HepG2 (cell line): Measurements from ENCODE around the gene SRC. TPM values are rescaled to one million over a fixed set of nuclear protein-coding genes. Genes with fewer than 3 reads are reported as not detected.

Experiments
- HDAC1 ChIP-seq: sonication (generic); formaldehyde crosslinking; IDR thresholded peaks from 2 replicates; pipeline ENCODE4 v1.5.1; 2020; ENCODE audit warnings: mild to moderate bottlenecking, missing genetic modification reagents
- MIER2 ChIP-seq: IDR thresholded peaks from 2 replicates; pipeline ENCODE4 v1.6.1; 2016; ENCODE audit warnings: missing biosample characterization, missing genetic modification reagents
- NFIB ChIP-seq: sonication (generic); formaldehyde crosslinking; IDR thresholded peaks from 2 replicates; pipeline ENCODE4 v1.9.0; 2021; ENCODE audit warnings: missing genetic modification reagents, mild to moderate bottlenecking, borderline replicate concordance
- NR2F1 ChIP-seq, 2 experiments: fragments of 450-650 bp in 1 of 2; formaldehyde crosslinking in 1 of 2; IDR thresholded peaks; 2 replicates each; pipeline versions ENCODE4 v1.5.0 to v1.6.1; 2016 to 2020; ENCODE audit warnings: mild to moderate bottlenecking in 1 of 2, missing compliant biosample characterization in 1 of 2, missing genetic modification reagents in 1 of 2, moderate library complexity in 1 of 2
- POLR2AphosphoS2 ChIP-seq: IDR thresholded peaks from 2 replicates; pipeline ENCODE4 v1.6.1; 2011; ENCODE audit warnings: low read depth, low read length, improper control_type of control experiment
- SOX6 ChIP-seq, 2 experiments: fragments of 450-650 bp in 1 of 2; sonication (generic) in 1 of 2; formaldehyde crosslinking in 1 of 2; IDR thresholded peaks; 2 replicates each; pipeline versions ENCODE4 v1.4.0 to v1.6.1; 2017 to 2020; ENCODE audit warnings: antibody characterized with exemption in 1 of 2, mild to moderate bottlenecking in 1 of 2, missing genetic modification reagents in 1 of 2
- SRSF1 ChIP-seq: fragments of 200-400 bp; formaldehyde crosslinking; optimal IDR thresholded peaks from 2 replicates; pipeline ENCODE3; 2017; ENCODE audit warnings: mild to moderate bottlenecking, low read depth, low read length, moderate library complexity
- STAT5B ChIP-seq: sonication (generic); formaldehyde crosslinking; IDR thresholded peaks from 2 replicates; pipeline ENCODE4 v1.4.0; 2020; ENCODE audit warnings: missing genetic modification reagents
- ZKSCAN8 ChIP-seq: IDR thresholded peaks from 2 replicates; pipeline ENCODE4 v1.6.1; 2016; ENCODE audit warnings: borderline replicate concordance, missing genetic modification reagents, missing compliant biosample characterization
- ZNF337 ChIP-seq: sonication (generic); formaldehyde crosslinking; IDR thresholded peaks from 2 replicates; pipeline ENCODE4 v1.5.1; 2020; ENCODE audit warnings: missing genetic modification reagents, low read depth, mild to moderate bottlenecking, borderline replicate concordance
- ZNF546 ChIP-seq: sonication (generic); formaldehyde crosslinking; conservative IDR thresholded peaks from 2 replicates; pipeline ENCODE4 v1.8.1; 2023; ENCODE audit warnings: mild to moderate bottlenecking, missing genetic modification reagents
- polyA plus RNA-seq, 8 experiments: library from polyadenylated mRNA; depleted of rRNA in 3 of 8; stranded (reverse) in 7 of 8; unstranded in 1 of 8; fragments of >200 nt; fragmentation: Illumina TruSeq in 4 of 8; extraction: Trizol in 4 of 8; gene quantifications; 2 replicates each; pipeline versions ENCODE4 v1.2.1 to v1.2.3, GENCODE V29; 2011 to 2016; ENCODE audit warnings: low read depth in 4 of 8, missing spikeins in 1 of 8, mixed read lengths in 1 of 8; ENCODE audit not compliant: insufficient read depth in 1 of 8
- total RNA-seq, 5 experiments: library from RNA; depleted of rRNA; stranded (reverse); fragments of >200 nt; fragmentation: Illumina TruSeq; extraction: Trizol; gene quantifications; 2 replicates each; pipeline ENCODE4 v1.2.3, GENCODE V29; 2016; ENCODE audit warnings: low read depth in 1 of 5
- TF ChIP-seq, protein P1 (sequence below): fragments of 450-650 bp; IDR thresholded peaks from 2 replicates; pipeline ENCODE4 v1.6.1; 2016
- TF ChIP-seq, protein P2 (sequence below): sonication (generic); formaldehyde crosslinking; IDR thresholded peaks from 2 replicates; pipeline ENCODE4 v1.5.1; 2020; ENCODE audit warnings: mild to moderate bottlenecking, missing genetic modification reagents
- TF ChIP-seq, protein P3 (sequence below): sonication (generic); formaldehyde crosslinking; IDR thresholded peaks from 2 replicates; pipeline ENCODE4 v1.8.0; 2022; ENCODE audit warnings: mild to moderate bottlenecking, missing genetic modification reagents; ENCODE audit not compliant: insufficient replicate concordance
- TF ChIP-seq, protein P4 (sequence below): sonication (generic); formaldehyde crosslinking; IDR thresholded peaks from 2 replicates; pipeline ENCODE4 v1.4.0; 2020; ENCODE audit warnings: missing genetic modification reagents

The SRC gene
- total and polyA plus RNA-seq, 2 of the 13 experiments (the other 11 are each of a cell fraction or from before 2014, with no cell fraction given): 54.7 to 192 TPM

DNA sequence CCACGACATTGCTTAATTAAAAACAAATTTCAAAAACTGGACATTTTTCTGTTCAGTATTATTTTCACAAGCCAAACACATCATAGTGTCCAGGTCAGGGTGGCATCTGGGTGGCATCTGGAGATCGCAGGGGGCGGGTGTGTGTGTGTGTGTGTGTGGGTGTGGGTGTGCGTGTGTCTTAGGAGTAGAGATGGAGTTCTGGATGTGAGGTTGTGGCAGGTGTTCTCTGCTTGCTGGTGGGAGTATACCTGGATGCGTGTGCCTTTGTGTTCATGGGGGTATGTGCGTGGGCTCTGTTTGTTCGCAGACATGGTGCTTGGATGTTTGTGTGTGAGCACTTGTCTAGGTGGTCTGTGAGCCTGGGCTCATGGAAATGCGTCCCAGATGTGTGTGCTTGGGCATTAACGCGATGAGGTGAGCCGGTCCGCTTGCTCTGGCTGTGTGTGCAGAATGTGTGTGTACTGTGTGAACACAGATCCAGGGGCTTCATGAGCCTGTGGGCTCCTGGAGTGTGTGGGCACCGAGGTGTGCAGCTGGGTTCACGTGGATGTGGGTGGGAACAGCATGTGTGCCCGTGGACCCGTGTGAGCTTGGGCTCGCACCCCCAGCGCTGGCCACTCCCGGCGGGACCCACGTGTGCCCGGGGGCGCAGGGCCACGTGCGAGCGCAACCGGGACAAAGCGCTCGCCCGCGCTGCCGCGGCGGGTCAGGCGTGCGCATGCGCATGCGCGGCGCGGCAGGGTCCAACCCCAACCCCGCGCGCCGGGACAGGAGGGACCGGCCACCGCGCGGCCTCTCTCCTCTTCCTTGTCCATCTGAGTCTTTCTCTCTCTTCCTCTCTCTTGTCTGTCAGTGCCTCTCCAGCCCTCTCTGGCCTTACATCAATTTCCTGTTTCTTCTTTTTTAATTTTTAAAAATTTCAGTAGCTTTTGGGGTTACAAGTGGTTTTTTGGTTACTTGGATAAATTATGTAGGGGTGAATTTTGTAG, 60.4 kb downstream of the SRC start (continued):
- TF ChIP-seq, protein P1, sequence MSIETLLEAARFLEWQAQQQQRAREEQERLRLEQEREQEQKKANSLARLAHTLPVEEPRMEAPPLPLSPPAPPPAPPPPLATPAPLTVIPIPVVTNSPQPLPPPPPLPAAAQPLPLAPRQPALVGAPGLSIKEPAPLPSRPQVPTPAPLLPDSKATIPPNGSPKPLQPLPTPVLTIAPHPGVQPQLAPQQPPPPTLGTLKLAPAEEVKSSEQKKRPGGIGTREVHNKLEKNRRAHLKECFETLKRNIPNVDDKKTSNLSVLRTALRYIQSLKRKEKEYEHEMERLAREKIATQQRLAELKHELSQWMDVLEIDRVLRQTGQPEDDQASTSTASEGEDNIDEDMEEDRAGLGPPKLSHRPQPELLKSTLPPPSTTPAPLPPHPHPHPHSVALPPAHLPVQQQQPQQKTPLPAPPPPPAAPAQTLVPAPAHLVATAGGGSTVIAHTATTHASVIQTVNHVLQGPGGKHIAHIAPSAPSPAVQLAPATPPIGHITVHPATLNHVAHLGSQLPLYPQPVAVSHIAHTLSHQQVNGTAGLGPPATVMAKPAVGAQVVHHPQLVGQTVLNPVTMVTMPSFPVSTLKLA: peak; percentile 78
- TF ChIP-seq ZNF546 (CRISPR knock-in tag) (peak; percentile 99), HDAC1 (CRISPR knock-in tag) (peak; percentile 80), ZKSCAN8 (CRISPR knock-in tag) (no peak), NFIB (CRISPR knock-in tag) (no peak), NR2F1 (CRISPR knock-in tag; IDR thresholded peaks at IDR 0.05) (0 out of 4 replicates have a peak, but pooled peaks of 1 of the 2 experiments have one; percentile 5), SOX6 (IDR thresholded peaks at IDR 0.05) (no peak), SOX6 (CRISPR knock-in tag; IDR thresholded peaks at IDR 0.05) (peak; percentile 58), STAT5B (CRISPR knock-in tag) (0 out of 2 replicates have a peak, but pooled peaks have one; percentile 29), POLR2AphosphoS2 (no peak; the same call in 1 of the 2 replicates), MIER2 (CRISPR knock-in tag) (no peak), SRSF1 (no peak), ZNF337 (CRISPR knock-in tag) (no peak)
- TF ChIP-seq, protein P2, sequence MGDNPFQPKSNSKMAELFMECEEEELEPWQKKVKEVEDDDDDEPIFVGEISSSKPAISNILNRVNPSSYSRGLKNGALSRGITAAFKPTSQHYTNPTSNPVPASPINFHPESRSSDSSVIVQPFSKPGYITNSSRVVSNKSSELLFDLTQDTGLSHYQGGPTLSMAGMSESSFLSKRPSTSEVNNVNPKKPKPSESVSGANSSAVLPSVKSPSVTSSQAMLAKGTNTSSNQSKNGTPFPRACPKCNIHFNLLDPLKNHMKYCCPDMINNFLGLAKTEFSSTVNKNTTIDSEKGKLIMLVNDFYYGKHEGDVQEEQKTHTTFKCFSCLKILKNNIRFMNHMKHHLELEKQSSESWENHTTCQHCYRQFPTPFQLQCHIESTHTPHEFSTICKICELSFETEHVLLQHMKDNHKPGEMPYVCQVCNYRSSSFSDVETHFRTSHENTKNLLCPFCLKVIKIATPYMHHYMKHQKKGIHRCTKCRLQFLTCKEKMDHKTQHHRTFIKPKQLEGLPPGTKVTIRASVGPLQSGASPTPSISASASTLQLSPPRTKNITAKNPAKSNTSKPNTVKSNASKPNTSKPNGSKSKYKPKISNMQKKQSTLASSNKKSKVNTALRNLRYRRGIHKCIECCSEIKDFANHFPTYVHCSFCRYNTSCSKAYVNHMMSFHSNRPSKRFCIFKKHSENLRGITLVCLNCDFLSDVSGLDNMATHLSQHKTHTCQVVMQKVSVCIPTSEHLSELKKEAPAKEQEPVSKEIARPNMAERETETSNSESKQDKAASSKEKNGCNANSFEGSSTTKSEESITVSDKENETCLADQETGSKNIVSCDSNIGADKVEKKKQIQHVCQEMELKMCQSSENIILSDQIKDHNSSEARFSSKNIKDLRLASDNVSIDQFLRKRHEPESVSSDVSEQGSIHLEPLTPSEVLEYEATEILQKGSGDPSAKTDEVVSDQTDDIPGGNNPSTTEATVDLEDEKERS: no peak
- TF ChIP-seq, protein P3, sequence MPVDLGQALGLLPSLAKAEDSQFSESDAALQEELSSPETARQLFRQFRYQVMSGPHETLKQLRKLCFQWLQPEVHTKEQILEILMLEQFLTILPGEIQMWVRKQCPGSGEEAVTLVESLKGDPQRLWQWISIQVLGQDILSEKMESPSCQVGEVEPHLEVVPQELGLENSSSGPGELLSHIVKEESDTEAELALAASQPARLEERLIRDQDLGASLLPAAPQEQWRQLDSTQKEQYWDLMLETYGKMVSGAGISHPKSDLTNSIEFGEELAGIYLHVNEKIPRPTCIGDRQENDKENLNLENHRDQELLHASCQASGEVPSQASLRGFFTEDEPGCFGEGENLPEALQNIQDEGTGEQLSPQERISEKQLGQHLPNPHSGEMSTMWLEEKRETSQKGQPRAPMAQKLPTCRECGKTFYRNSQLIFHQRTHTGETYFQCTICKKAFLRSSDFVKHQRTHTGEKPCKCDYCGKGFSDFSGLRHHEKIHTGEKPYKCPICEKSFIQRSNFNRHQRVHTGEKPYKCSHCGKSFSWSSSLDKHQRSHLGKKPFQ (CRISPR knock-in tag): peak; percentile 93
- TF ChIP-seq, protein P4, sequence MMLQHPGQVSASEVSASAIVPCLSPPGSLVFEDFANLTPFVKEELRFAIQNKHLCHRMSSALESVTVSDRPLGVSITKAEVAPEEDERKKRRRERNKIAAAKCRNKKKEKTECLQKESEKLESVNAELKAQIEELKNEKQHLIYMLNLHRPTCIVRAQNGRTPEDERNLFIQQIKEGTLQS (CRISPR knock-in tag): peak; percentile 59; the same call in 1 of the 2 replicates
